ENCODE data around the gene GALR3. TPM values are rescaled to one million over a fixed set of nuclear protein-coding genes. Genes with fewer than 3 reads are reported as not detected.

GALR3 gene
- polyA plus RNA-seq: not detected

- Mint-ChIP-seq H3K27me3 (peaks cover 17% of the 10 kb centered on the region), H3K9me3 (no peaks in the 10 kb centered on the region), H3K4me1 (peaks cover 0 to 2% (median 1%) of the 10 kb centered on the region in 3 donors), H3K27ac (no peak within 1 kb of the TSS), H3K36me3 (peaks cover 5% of the 10 kb centered on the region), H3K4me3 (peak within 1 kb of the TSS in 2 of 4 donors; percentile 17 to 65)
Measured at GRCh38 chr22:37823134-37823985, at the start of gene GALR3. GALR3 (plus strand) TSS chr22:37823382; CDS start chr22:37823407, 25 bp downstream.

GRCh38 chr22:37774728-37775127 lies 48.5 kb upstream of the GALR3 start:
- H3K27ac Mint-ChIP-seq: no peak overlapping the region
- H3K4me1 Mint-ChIP-seq: peaks cover 5 to 10% (median 9%) of the 10 kb centered on the region in 3 donors
- no peaks in the 10 kb centered on the region for H3K9me3 Mint-ChIP-seq
- H3K27me3 Mint-ChIP-seq: no peaks in the 10 kb centered on the region
- H3K4me3 Mint-ChIP-seq: no peak overlapping the region
- no peaks in the 10 kb centered on the region for H3K36me3 Mint-ChIP-seq

GRCh38 chr22:37775785-37776638 lies 47.2 kb upstream of the GALR3 start:
- Mint-ChIP-seq H3K9me3 (no peaks in the 10 kb centered on the region), H3K27ac (peak overlapping the region in 1 of 3 donors; percentile 29), H3K4me1 (peaks cover 5 to 10% (median 9%) of the 10 kb centered on the region in 3 donors), H3K27me3 (no peaks in the 10 kb centered on the region), H3K4me3 (no peak overlapping the region), H3K36me3 (no peaks in the 10 kb centered on the region)

GRCh38 chr22:37776639-37777005 lies 46.6 kb upstream of the GALR3 start:
- no peaks in the 10 kb centered on the region for H3K27me3 Mint-ChIP-seq
- H3K27ac Mint-ChIP-seq: no peak overlapping the region
- peaks cover 5 to 10% (median 9%) of the 10 kb centered on the region in 3 donors for H3K4me1 Mint-ChIP-seq
- H3K4me3 Mint-ChIP-seq: no peak overlapping the region
- H3K9me3 Mint-ChIP-seq: no peaks in the 10 kb centered on the region
- H3K36me3 Mint-ChIP-seq: no peaks in the 10 kb centered on the region

- peak overlapping the region in 1 of 4 donors; percentile 3 for H3K4me3 Mint-ChIP-seq
- peak overlapping the region in 2 of 3 donors; percentile 28 to 53 for H3K27ac Mint-ChIP-seq
- no peaks in the 10 kb centered on the region for H3K9me3 Mint-ChIP-seq
- H3K4me1 Mint-ChIP-seq: peaks cover 5 to 10% (median 9%) of the 10 kb centered on the region in 3 donors
- H3K36me3 Mint-ChIP-seq: peaks cover 1% of the 10 kb centered on the region
- no peaks in the 10 kb centered on the region for H3K27me3 Mint-ChIP-seq
Measured at GRCh38 chr22:37777122-37777687, 46.0 kb upstream of the GALR3 start.

GRCh38 chr22:37778370-37779009 lies 44.7 kb upstream of the GALR3 start:
- H3K9me3 Mint-ChIP-seq: no peaks in the 10 kb centered on the region
- no peak overlapping the region for H3K4me3 Mint-ChIP-seq
- peaks cover 1% of the 10 kb centered on the region for H3K36me3 Mint-ChIP-seq
- H3K27me3 Mint-ChIP-seq: no peaks in the 10 kb centered on the region
- H3K27ac Mint-ChIP-seq: no peak overlapping the region
- peaks cover 5 to 10% (median 9%) of the 10 kb centered on the region in 3 donors for H3K4me1 Mint-ChIP-seq

- peaks cover 5% of the 10 kb centered on the region for H3K27me3 Mint-ChIP-seq
- peaks cover 11 to 23% (median 16%) of the 10 kb centered on the region in 3 donors for H3K4me1 Mint-ChIP-seq
- peak overlapping the region in 1 of 3 donors; percentile 39 for H3K27ac Mint-ChIP-seq
- H3K4me3 Mint-ChIP-seq: no peak overlapping the region
- H3K36me3 Mint-ChIP-seq: peaks cover 1% of the 10 kb centered on the region
- no peaks in the 10 kb centered on the region for H3K9me3 Mint-ChIP-seq
Measured at GRCh38 chr22:37781434-37782059, 41.6 kb upstream of the GALR3 start.

GRCh38 chr22:37782340-37783168 lies 40.6 kb upstream of the GALR3 start:
- Mint-ChIP-seq H3K27ac (no peak overlapping the region), H3K36me3 (peaks cover 1% of the 10 kb centered on the region), H3K4me3 (no peak overlapping the region)

GRCh38 chr22:37784829-37785495 lies 38.2 kb upstream of the GALR3 start:
- H3K36me3 Mint-ChIP-seq: peaks cover 1% of the 10 kb centered on the region
- peaks cover 7% of the 10 kb centered on the region for H3K27me3 Mint-ChIP-seq
- peak overlapping the region in 1 of 4 donors; percentile 61 for H3K4me3 Mint-ChIP-seq
- H3K4me1 Mint-ChIP-seq: peaks cover 3 to 13% (median 11%) of the 10 kb centered on the region in 3 donors
- no peaks in the 10 kb centered on the region for H3K9me3 Mint-ChIP-seq
- H3K27ac Mint-ChIP-seq: no peak overlapping the region

More at GRCh38 chr22:37782340-37783168, 40.6 kb upstream of the GALR3 start:
- Mint-ChIP-seq H3K9me3 (no peaks in the 10 kb centered on the region), H3K27me3 (peaks cover 5% of the 10 kb centered on the region), H3K4me1 (peaks cover 4 to 13% (median 11%) of the 10 kb centered on the region in 3 donors)

GRCh38 chr22:37790234-37790633 lies 32.9 kb upstream of the GALR3 start:
- Mint-ChIP-seq H3K4me1 (peaks cover 0 to under 1% (median 0%) of the 10 kb centered on the region in 3 donors), H3K9me3 (no peaks in the 10 kb centered on the region)

GRCh38 chr22:37792494-37792893 lies 30.7 kb upstream of the GALR3 start:
- Mint-ChIP-seq H3K36me3 (no peaks in the 10 kb centered on the region), H3K4me1 (no peaks in the 10 kb centered on the region), H3K9me3 (no peaks in the 10 kb centered on the region), H3K27me3 (peaks cover 3% of the 10 kb centered on the region), H3K4me3 (no peak overlapping the region), H3K27ac (no peak overlapping the region)

More at GRCh38 chr22:37790234-37790633, 32.9 kb upstream of the GALR3 start:
- no peak overlapping the region for H3K4me3 Mint-ChIP-seq
- peaks cover 1% of the 10 kb centered on the region for H3K27me3 Mint-ChIP-seq
- H3K27ac Mint-ChIP-seq: no peak overlapping the region
- H3K36me3 Mint-ChIP-seq: no peaks in the 10 kb centered on the region

GRCh38 chr22:37794376-37794775 lies 28.8 kb upstream of the GALR3 start:
- no peak overlapping the region for H3K4me3 Mint-ChIP-seq
- H3K36me3 Mint-ChIP-seq: no peaks in the 10 kb centered on the region
- no peaks in the 10 kb centered on the region for H3K9me3 Mint-ChIP-seq
- no peak overlapping the region for H3K27ac Mint-ChIP-seq
- peaks cover 0 to 7% (median 4%) of the 10 kb centered on the region in 3 donors for H3K4me1 Mint-ChIP-seq
- H3K27me3 Mint-ChIP-seq: peaks cover 6% of the 10 kb centered on the region

- Mint-ChIP-seq H3K27me3 (peaks cover 9% of the 10 kb centered on the region), H3K4me3 (no peak overlapping the region), H3K4me1 (peaks cover 5 to 7% (median 7%) of the 10 kb centered on the region in 3 donors), H3K36me3 (no peaks in the 10 kb centered on the region), H3K27ac (no peak overlapping the region), H3K9me3 (no peaks in the 10 kb centered on the region)
Measured at GRCh38 chr22:37796079-37796478, 27.1 kb upstream of the GALR3 start.

Data from IgD-negative memory B cell (primary cell).